Vagina (tissue), 2 donors: ENCODE results near the gene TARBP2. TPM values are rescaled to one million over a fixed set of nuclear protein-coding genes. Genes with fewer than 3 reads are reported as not detected.

Experiments used
- DNase-seq, 2 donors: peaks; one replicate each; pipeline ENCODE4 v3.0.0-alpha.2; 2017; ENCODE audit errors: extremely low spot score in 2 of 2
- H3K27ac ChIP-seq: fragments of 200-600 bp; sonication (generic); one replicate; pipeline ENCODE4 v1.5.1; 2019
- H3K27me3 ChIP-seq: fragments of 200-600 bp; sonication (generic); one replicate; pipeline ENCODE4 v1.5.1; 2019
- H3K36me3 ChIP-seq, 2 donors: fragments of 200-600 bp; sonication (generic); one replicate each; pipeline ENCODE4 v1.5.1; 2017 to 2019
- H3K4me1 ChIP-seq: fragments of 200-600 bp; sonication (generic); one replicate; pipeline ENCODE4 v1.5.1; 2019
- H3K4me3 ChIP-seq, 2 donors: fragments of 200-600 bp; sonication (generic); 1 replicate in 1 of 2; 2 replicates in 1 of 2; pipeline ENCODE4 v1.5.1; 2016 to 2019
- H3K9me3 ChIP-seq: fragments of 200-600 bp; sonication (generic); one replicate; pipeline ENCODE4 v1.5.1; 2019
- CTCF ChIP-seq, 3 experiments: fragments of 450-650 bp in 2 of 3; fragments of 200-600 bp in 1 of 3; sonication (generic) in 1 of 3; IDR thresholded peaks; one replicate each; pipeline ENCODE4 v1.5.1; 2017 to 2019; ENCODE audit warnings: antibody characterized with exemption in 3 of 3, mild to moderate bottlenecking in 2 of 3, moderate library complexity in 2 of 3
- POLR2A ChIP-seq, 2 donors: fragments of 450-650 bp; IDR thresholded peaks; one replicate each; pipeline ENCODE4 v1.6.1; 2017; ENCODE audit warnings: antibody characterized with exemption in 2 of 2, mild to moderate bottlenecking in 2 of 2, moderate library complexity in 2 of 2
- POLR2AphosphoS5 ChIP-seq, 2 donors: sonication (generic); formaldehyde crosslinking; IDR thresholded peaks; one replicate each; pipeline ENCODE4 v1.9.0; 2017; ENCODE audit warnings: antibody characterized with exemption in 2 of 2, mild to moderate bottlenecking in 2 of 2, low read depth in 1 of 2; ENCODE audit not compliant: insufficient read depth in 1 of 2
- intact Hi-C: fragments of 100-400 bp; cut with DNase I; formaldehyde crosslinking; loops from one replicate; pipeline ENCODE4 v1.15.1; 2023
- total RNA-seq: library from RNA; depleted of rRNA; stranded (reverse); fragments of >200 nt; gene quantifications from one replicate; pipeline ENCODE4 v1.2.3, GENCODE V29; 2016

Gene TARBP2
- total RNA-seq, 1 donor from 2014 or later = 17.7 TPM

DNA sequence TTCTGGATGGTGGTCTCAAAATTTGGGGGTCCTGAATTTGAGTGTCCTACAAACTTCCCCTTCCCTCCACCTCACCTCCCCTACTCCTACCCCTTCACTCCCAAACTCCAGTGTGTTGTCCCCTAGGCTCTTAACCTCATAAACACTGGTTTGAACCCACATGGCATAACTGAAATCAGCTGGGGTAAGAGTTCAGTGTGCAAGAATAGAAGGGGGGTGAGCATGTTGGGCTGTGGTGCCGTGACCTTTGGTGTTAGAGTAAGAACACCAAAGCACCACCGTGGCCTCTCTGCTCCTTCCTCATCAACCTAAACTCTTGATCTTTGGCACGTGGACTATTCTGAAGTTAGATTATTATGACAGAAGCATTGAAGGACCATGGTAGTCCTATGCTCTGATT is 38.1 kb upstream of the TARBP2 start:
- Histone ChIP-seq H3K9me3 (no peaks in the 10 kb centered on the region), H3K4me1 (peaks cover 12% of the 10 kb centered on the region), H3K36me3 (peaks cover 4 to 100% of the 10 kb centered on the region in 2 donors), H3K27ac (no peak overlapping the region), H3K4me3 (no peak overlapping the region), H3K27me3 (no peaks in the 10 kb centered on the region)
- no peak for DNase-seq
- intact Hi-C loops = no loop called here
- TF ChIP-seq CTCF (IDR thresholded peaks at IDR 0.05) = no peak
- TF ChIP-seq POLR2AphosphoS5 (IDR thresholded peaks at IDR 0.05; ENCODE audit: insufficient read depth in 1 of 2, low read depth in 1 of 2) = no peak

- Histone ChIP-seq H3K4me1 (peaks cover 12% of the 10 kb centered on the region), H3K9me3 (no peaks in the 10 kb centered on the region), H3K36me3 (peaks cover 4 to 100% of the 10 kb centered on the region in 2 donors), H3K27me3 (no peaks in the 10 kb centered on the region), H3K4me3 (no peak overlapping the region), H3K27ac (no peak overlapping the region)
- DNase-seq = no peak
- TF ChIP-seq CTCF (IDR thresholded peaks at IDR 0.05) (no peak), POLR2AphosphoS5 (IDR thresholded peaks at IDR 0.05; ENCODE audit: insufficient read depth in 1 of 2, low read depth in 1 of 2) (no peak)
- intact Hi-C loops = no loop called here
Measured at GRCh38 chr12:53463802-53464560, 37.1 kb upstream of the TARBP2 start.

DNA sequence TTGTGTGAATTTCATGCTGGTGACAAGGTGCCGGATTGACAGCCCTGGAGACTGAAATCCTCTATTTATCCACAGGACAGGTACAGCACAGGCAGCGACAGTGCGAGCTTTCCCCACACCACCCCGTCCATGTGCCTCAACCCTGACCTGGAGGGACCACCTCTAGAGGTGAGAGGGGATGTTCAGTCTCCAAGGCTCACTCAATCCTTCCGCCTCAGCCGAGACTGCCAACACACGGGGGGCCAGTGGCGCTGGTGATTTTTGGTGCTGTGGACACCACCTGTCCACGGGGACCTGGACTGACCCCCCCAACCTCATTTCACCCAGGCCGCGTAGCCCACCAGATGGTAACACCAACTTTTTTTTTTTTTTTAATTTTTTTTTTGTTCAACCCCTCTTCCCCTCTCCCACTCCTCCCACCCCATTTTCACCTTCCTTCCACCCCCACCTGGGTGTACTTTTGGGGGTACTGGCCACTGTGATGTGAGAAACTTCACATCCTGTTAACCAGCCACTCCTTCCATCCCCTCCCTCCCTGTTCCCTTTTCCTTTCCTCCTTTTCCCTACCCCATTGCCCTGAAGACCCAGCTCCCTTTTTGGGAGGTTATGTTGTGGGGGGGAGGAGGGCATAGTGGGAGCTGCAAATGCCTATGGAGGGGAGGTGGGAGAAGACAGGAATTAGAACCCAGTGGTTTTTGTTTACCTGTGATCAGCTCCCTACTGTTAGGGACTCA is 36.2 kb upstream of the TARBP2 start:
- H3K27ac ChIP-seq = no peak overlapping the region
- DNase-seq = no peak
- intact Hi-C loops = no loop called here
- no peaks in the 10 kb centered on the region for H3K27me3 ChIP-seq
- no peak overlapping the region for H3K4me3 ChIP-seq
- no peaks in the 10 kb centered on the region for H3K9me3 ChIP-seq
- peaks cover 4 to 100% of the 10 kb centered on the region in 2 donors for H3K36me3 ChIP-seq
- no peak for TF ChIP-seq POLR2A (IDR thresholded peaks at IDR 0.05)
- TF ChIP-seq CTCF (IDR thresholded peaks at IDR 0.05) = no peak
- H3K4me1 ChIP-seq = peaks cover 12% of the 10 kb centered on the region

GRCh38 chr12:53465679-53466078 is 35.4 kb upstream of the TARBP2 start:
- TF ChIP-seq POLR2AphosphoS5 (IDR thresholded peaks at IDR 0.05; ENCODE audit: insufficient read depth in 1 of 2, low read depth in 1 of 2) (no peak), POLR2A (IDR thresholded peaks at IDR 0.05) (no peak), CTCF (IDR thresholded peaks at IDR 0.05) (no peak)
- peaks cover 12% of the 10 kb centered on the region for H3K4me1 ChIP-seq
- H3K4me3 ChIP-seq = no peak overlapping the region
- no peaks in the 10 kb centered on the region for H3K27me3 ChIP-seq
- H3K27ac ChIP-seq = no peak overlapping the region
- H3K36me3 ChIP-seq = peaks cover 4 to 100% of the 10 kb centered on the region in 2 donors
- H3K9me3 ChIP-seq = no peaks in the 10 kb centered on the region
- intact Hi-C loops = no loop called here
- no peak for DNase-seq

- no peaks in the 10 kb centered on the region for H3K9me3 ChIP-seq
- no peak for DNase-seq
- intact Hi-C loops = no loop called here
- peaks cover 4 to 100% of the 10 kb centered on the region in 2 donors for H3K36me3 ChIP-seq
- H3K27me3 ChIP-seq = no peaks in the 10 kb centered on the region
- no peak overlapping the region for H3K27ac ChIP-seq
- H3K4me1 ChIP-seq = peaks cover 12% of the 10 kb centered on the region
- TF ChIP-seq CTCF (IDR thresholded peaks at IDR 0.05) (no peak), POLR2A (IDR thresholded peaks at IDR 0.05) (no peak), POLR2AphosphoS5 (IDR thresholded peaks at IDR 0.05; ENCODE audit: insufficient read depth in 1 of 2, low read depth in 1 of 2) (no peak)
- H3K4me3 ChIP-seq = no peak overlapping the region
Measured at GRCh38 chr12:53466640-53467039, 34.4 kb upstream of the TARBP2 start.
